IPS-15b (cell line): ENCODE data around the gene KCNJ18.
"Not testable (repeated sequence)": the region's sequence is repeated elsewhere in the genome, so short reads cannot be mapped to it uniquely, and the experiment has no call there.

Source experiments
- H3K27me3 ChIP-seq: one replicate; pipeline ENCODE4 v1.6.1; 2013; ENCODE audit warnings: low read length; ENCODE audit not compliant: control insufficient read depth, insufficient read depth
- H3K36me3 ChIP-seq: one replicate; pipeline ENCODE4 v1.6.1; 2013; ENCODE audit warnings: low read length; ENCODE audit not compliant: control insufficient read depth, insufficient read depth
- H3K4me1 ChIP-seq: one replicate; pipeline ENCODE4 v1.6.1; 2013; ENCODE audit warnings: mild to moderate bottlenecking, low read length; ENCODE audit not compliant: control insufficient read depth, insufficient read depth
- H3K4me3 ChIP-seq: one replicate; pipeline ENCODE4 v1.5.1; 2013; ENCODE audit warnings: low read depth, low read length
- H3K9ac ChIP-seq: one replicate; pipeline ENCODE4 v1.6.1; 2013; ENCODE audit warnings: low read depth, mild to moderate bottlenecking, low read length
- H3K9me3 ChIP-seq: one replicate; pipeline ENCODE4 v1.6.1; 2013; ENCODE audit warnings: mild to moderate bottlenecking, low read length; ENCODE audit not compliant: control insufficient read depth, insufficient read depth

Gene KCNJ18

GRCh38 chr17:21747195-21747915 lies 55.0 kb downstream of the KCNJ18 start:
- H3K4me1 ChIP-seq, H3K4me3 ChIP-seq, H3K27me3 ChIP-seq, H3K9ac ChIP-seq, H3K36me3 ChIP-seq, H3K9me3 ChIP-seq: not testable (repeated sequence)

- not testable (repeated sequence) for H3K27me3 ChIP-seq, H3K36me3 ChIP-seq, H3K4me1 ChIP-seq, H3K9me3 ChIP-seq, H3K4me3 ChIP-seq, H3K9ac ChIP-seq
Observed at GRCh38 chr17:21748686-21749085, 56.4 kb downstream of the KCNJ18 start.

GRCh38 chr17:21749696-21750531 lies 57.6 kb downstream of the KCNJ18 start:
- not testable (repeated sequence) for H3K36me3 ChIP-seq, H3K4me3 ChIP-seq, H3K9ac ChIP-seq, H3K27me3 ChIP-seq, H3K9me3 ChIP-seq, H3K4me1 ChIP-seq

- not testable (repeated sequence) for H3K9ac ChIP-seq, H3K36me3 ChIP-seq, H3K4me1 ChIP-seq, H3K4me3 ChIP-seq, H3K27me3 ChIP-seq, H3K9me3 ChIP-seq
Observed at GRCh38 chr17:21751111-21751510, 58.8 kb downstream of the KCNJ18 start.
